ENCODE measurements around the gene REEP1. TPM values are rescaled to one million over a fixed set of nuclear protein-coding genes. Genes with fewer than 3 reads are reported as not detected.
"Not testable (repeated sequence)": the region's sequence is repeated elsewhere in the genome, so short reads cannot be mapped to it uniquely, and the experiment has no call there.

REEP1 gene
- total and polyA plus RNA-seq, 2 experiments from 2014 or later: not detected

DNA sequence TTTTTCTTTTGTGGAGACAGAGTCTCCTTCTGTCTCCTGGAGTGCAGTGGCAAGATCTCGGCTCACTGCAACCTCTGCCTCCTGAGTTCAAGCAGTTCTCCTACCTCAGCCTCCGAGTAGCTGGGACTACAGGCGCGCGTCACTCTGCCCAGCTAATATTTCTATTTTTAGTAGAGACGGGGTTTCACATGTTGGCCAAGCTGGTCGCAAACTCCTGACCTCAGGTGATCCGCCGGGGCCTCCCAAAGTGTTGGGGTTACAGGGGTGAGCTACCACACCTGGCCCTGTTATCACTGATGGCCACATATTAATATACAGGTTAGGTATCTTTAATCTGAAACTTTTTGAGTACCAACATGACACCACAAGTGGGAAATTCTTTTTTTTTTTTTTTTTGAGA is 134.7 kb downstream of the REEP1 start:
- H4K20me1 ChIP-seq (ENCODE audit: insufficient read depth): no peaks in the 10 kb centered on the region
- H3K9me3 ChIP-seq (ENCODE audit: low read depth): no peaks in the 10 kb centered on the region
- DNase-seq: no peak
- peaks cover 77% of the 10 kb centered on the region for H3K79me2 ChIP-seq (ENCODE audit: insufficient read depth)
- no peak overlapping the region for H3K4me2 ChIP-seq (ENCODE audit: unreplicated experiment)
- no peak overlapping the region for H3K27ac ChIP-seq
- no peak overlapping the region for H3K4me3 ChIP-seq
- no peaks in the 10 kb centered on the region for H3K9me2 ChIP-seq (ENCODE audit: insufficient read depth)
- TF ChIP-seq EZH2phosphoT487 (IDR thresholded peaks at IDR 0.05; ENCODE audit: insufficient read depth, low read depth): no peak
- TF ChIP-seq EZH2 (IDR thresholded peaks at IDR 0.05; ENCODE audit: insufficient read depth, poor library complexity, severe bottlenecking): no peak
- peaks cover 7% of the 10 kb centered on the region; the same call in 1 of the 2 replicates for H3K4me1 ChIP-seq (ENCODE audit: insufficient read depth)
- no peaks in the 10 kb centered on the region; the same call in 1 of the 2 replicates for H3F3A ChIP-seq (ENCODE audit: insufficient read depth)
- in situ Hi-C loops (cut with MboI): no loop called here
- H3K27me3 ChIP-seq (replicated peaks; ENCODE audit: insufficient read depth): no peaks in the 10 kb centered on the region
- no peak overlapping the region for H2AFZ ChIP-seq
- 90 to 93% methylated on average over 9 of the region's 9 CpGs for WGBS, 2 experiments (ENCODE audit: low coverage in 1 of 2, low lambda C conversion rate in 2 of 2, missing lambda C conversion rate in 2 of 2)
- H3K9ac ChIP-seq: no peak overlapping the region
- H3K36me3 ChIP-seq (ENCODE audit: low read depth): peaks cover 13% of the 10 kb centered on the region; the same call in 1 of the 2 replicates

DNA sequence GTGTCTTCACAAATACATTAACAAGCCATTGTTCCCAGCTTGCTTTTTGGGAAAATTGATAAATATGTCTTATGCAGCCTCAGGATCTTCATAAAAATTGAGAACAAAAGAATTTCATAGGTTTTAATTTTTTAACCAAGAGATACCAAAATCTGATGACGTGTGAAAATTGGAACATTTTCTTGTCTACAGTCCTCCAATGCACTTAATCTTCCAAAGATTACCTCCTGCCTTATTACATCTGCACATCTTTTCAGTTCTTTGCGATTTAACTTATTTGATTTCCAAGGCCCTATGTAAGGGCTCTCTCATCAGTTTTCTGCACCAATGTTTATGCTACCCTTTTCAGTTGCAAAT is 135.1 kb downstream of the REEP1 start:
- Histone ChIP-seq H3K79me2 (ENCODE audit: insufficient read depth) (peaks cover 77% of the 10 kb centered on the region), H3K9ac (0 out of 2 replicates have a peak overlapping the region, but pooled peaks have one; percentile 38), H3K4me3 (no peak overlapping the region), H3K9me2 (ENCODE audit: insufficient read depth) (no peaks in the 10 kb centered on the region), H4K20me1 (ENCODE audit: insufficient read depth) (no peaks in the 10 kb centered on the region), H3K36me3 (ENCODE audit: low read depth) (peaks cover 9% of the 10 kb centered on the region; the same call in 1 of the 2 replicates), H3K27ac (peak overlapping the region; percentile 33), H2AFZ (peak overlapping the region; percentile 75), H3F3A (ENCODE audit: insufficient read depth) (no peaks in the 10 kb centered on the region; the same call in 1 of the 2 replicates), H3K4me2 (ENCODE audit: unreplicated experiment) (peak overlapping the region; percentile 54), H3K9me3 (ENCODE audit: low read depth) (no peaks in the 10 kb centered on the region), H3K27me3 (replicated peaks; ENCODE audit: insufficient read depth) (no peaks in the 10 kb centered on the region), H3K4me1 (ENCODE audit: insufficient read depth) (peaks cover 7% of the 10 kb centered on the region; the same call in 1 of the 2 replicates)
- no peak for TF ChIP-seq EZH2 (IDR thresholded peaks at IDR 0.05; ENCODE audit: insufficient read depth, poor library complexity, severe bottlenecking)
- no peak for TF ChIP-seq EZH2phosphoT487 (IDR thresholded peaks at IDR 0.05; ENCODE audit: insufficient read depth, low read depth)
- in situ Hi-C loops (cut with MboI): no loop called here
- no peak for DNase-seq
- WGBS, 2 experiments (ENCODE audit: low coverage in 1 of 2, low lambda C conversion rate in 2 of 2, missing lambda C conversion rate in 2 of 2): 80 to 82% methylated on average over 2 of the region's 2 CpGs

GRCh38 chr2:86201671-86202335 is 135.6 kb downstream of the REEP1 start:
- Histone ChIP-seq H3K79me2 (ENCODE audit: insufficient read depth) (peaks cover 77% of the 10 kb centered on the region), H3K4me1 (ENCODE audit: insufficient read depth) (peaks cover 7% of the 10 kb centered on the region; the same call in 1 of the 2 replicates), H3K9ac (0 out of 2 replicates have a peak overlapping the region, but pooled peaks have one; percentile 38), H2AFZ (peak overlapping the region; percentile 75), H3K36me3 (ENCODE audit: low read depth) (0 out of 2 replicates have a peak, but pooled peaks cover 4% of the 10 kb centered on the region), H3K27me3 (replicated peaks; ENCODE audit: insufficient read depth) (no peaks in the 10 kb centered on the region), H3K9me2 (ENCODE audit: insufficient read depth) (no peaks in the 10 kb centered on the region), H3K9me3 (ENCODE audit: low read depth) (no peaks in the 10 kb centered on the region), H3F3A (ENCODE audit: insufficient read depth) (peaks cover 3% of the 10 kb centered on the region; the same call in 1 of the 2 replicates), H4K20me1 (ENCODE audit: insufficient read depth) (no peaks in the 10 kb centered on the region), H3K27ac (peak overlapping the region; percentile 33), H3K4me2 (ENCODE audit: unreplicated experiment) (peak overlapping the region; percentile 54), H3K4me3 (no peak overlapping the region)
- 57 to 58% methylated on average over 8 of the region's 8 CpGs for WGBS, 2 experiments (ENCODE audit: low coverage in 1 of 2, low lambda C conversion rate in 2 of 2, missing lambda C conversion rate in 2 of 2)
- no peak for TF ChIP-seq EZH2phosphoT487 (IDR thresholded peaks at IDR 0.05; ENCODE audit: insufficient read depth, low read depth)
- no peak for TF ChIP-seq EZH2 (IDR thresholded peaks at IDR 0.05; ENCODE audit: insufficient read depth, poor library complexity, severe bottlenecking)
- in situ Hi-C loops (cut with MboI): no loop called here
- peak; percentile 63 for DNase-seq

DNA sequence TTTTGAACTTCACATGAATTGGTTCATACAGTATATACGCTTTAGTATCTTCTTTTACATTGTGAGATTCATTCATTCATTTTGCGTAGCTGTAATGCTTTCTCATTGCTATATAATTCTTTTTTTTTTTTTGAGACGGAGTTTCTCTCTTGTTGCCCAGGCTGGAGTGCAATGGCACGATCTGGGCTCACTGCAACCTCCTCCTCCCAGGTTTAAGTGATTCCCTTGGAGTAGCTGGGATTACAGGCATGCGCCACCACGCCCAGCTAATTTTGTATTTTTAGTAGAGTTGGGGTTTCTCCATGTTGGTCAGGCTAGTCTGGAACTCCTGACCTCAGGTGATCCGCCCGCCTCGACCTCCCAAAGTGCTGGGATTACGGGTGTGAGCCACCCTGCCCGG is 136.9 kb downstream of the REEP1 start:
- peak overlapping the region; percentile 89 for H3K4me3 ChIP-seq
- DNase-seq; H3K4me1 ChIP-seq (ENCODE audit: insufficient read depth); H3K36me3 ChIP-seq (ENCODE audit: low read depth); H4K20me1 ChIP-seq (ENCODE audit: insufficient read depth); H3K27me3 ChIP-seq (replicated peaks; ENCODE audit: insufficient read depth); H2AFZ ChIP-seq; H3K27ac ChIP-seq; in situ Hi-C loops (cut with MboI); H3K9me3 ChIP-seq (ENCODE audit: low read depth); H3K9me2 ChIP-seq (ENCODE audit: insufficient read depth): not testable (repeated sequence)
- peak overlapping the region; percentile 90 for H3K9ac ChIP-seq
- 89 to 90% methylated on average over 11 of the region's 11 CpGs for WGBS, 2 experiments (ENCODE audit: low coverage in 1 of 2, low lambda C conversion rate in 2 of 2, missing lambda C conversion rate in 2 of 2)
- peaks cover 69% of the 10 kb centered on the region for H3K79me2 ChIP-seq (ENCODE audit: insufficient read depth)
- H3K4me2 ChIP-seq (ENCODE audit: unreplicated experiment): peak overlapping the region; percentile 92
- H3F3A ChIP-seq (ENCODE audit: insufficient read depth): peaks cover 15% of the 10 kb centered on the region
